ENCODE data around the gene ADCY6.

ADCY6 gene

DNA sequence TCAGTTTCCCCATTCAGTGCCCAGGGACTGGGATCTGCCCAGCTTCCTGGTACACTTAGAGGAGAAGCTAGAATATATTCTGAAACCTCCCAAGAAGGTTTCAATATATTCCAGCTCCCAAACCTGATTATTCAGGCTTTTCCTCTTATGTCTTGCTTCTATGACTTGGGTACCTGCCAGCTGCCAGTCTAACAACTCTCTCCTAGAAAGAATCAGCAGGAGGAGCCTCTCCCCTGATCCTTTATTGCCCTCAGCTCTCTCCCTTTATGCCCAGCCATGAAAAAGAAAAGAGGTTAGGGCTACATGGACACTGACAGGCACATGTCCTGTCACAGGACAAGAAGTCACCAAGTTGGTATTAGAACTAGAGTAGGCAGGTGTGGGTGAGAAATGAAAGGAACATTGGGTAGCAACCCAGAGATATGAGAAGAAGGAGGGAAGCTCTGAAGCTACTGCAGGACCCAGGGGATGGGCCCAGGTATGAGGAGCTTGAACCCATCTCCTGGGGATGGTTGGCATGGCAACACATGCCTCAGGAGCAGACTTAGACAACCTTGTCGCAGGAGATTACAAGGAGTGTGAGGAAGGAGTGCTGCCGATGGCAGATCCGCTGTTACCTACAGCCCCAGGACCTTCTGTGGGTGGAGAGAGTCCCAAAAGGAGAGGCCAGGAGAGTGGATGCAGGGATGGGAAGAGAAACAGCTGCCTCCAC lies 27.4 kb upstream of the ADCY6 start:
- no peak for DNase-seq

DNA sequence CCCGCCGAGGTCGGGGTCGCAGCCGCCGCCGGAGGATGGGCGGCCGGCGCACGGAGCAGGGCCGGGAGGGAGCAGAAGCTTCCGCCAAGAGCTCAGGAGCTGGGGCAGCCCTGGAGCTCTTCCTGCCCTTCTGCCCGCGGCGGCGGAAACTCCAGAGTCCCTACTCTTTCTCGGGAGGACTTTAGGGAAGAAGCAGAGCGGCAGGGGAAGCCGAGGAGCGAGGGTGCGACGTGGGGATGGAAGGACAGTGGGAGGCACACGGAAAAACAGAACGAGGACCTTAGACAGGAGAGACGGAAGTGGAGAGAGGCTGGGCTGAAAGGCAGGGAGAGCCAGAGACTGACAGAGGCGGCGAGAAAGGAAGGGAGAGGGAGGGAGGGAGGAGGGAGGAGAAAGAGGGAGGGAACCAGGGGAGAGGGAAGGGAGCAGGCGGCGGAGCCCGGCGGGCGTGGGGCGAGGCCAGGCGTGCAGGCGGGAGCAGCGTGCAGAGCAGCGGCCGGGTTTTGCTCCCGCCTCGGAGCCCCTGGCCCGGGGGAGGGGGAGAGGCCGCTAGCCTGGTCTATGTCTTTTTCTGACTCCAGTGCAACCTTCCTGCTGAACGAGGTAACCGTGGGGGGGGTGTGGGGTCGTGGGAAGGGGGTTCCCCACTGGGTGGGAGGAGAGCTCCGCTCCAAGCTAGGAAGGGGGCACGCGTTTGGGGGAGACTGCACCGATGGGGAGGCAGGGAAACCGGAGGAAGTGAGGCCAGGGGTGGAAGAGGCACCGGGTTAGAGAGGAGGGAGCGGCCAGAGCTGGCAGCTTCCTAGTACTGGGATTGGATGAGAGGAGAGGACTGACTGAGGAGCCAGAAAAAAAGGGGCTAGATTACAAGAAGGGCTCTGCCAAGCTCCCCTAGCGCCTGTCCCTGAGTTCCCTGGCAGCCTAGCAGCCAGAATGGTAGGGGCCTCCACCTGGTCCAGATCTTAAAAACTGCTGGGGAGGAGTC lies 26.5 kb upstream of the ADCY6 start:
- no peak for DNase-seq

DNA sequence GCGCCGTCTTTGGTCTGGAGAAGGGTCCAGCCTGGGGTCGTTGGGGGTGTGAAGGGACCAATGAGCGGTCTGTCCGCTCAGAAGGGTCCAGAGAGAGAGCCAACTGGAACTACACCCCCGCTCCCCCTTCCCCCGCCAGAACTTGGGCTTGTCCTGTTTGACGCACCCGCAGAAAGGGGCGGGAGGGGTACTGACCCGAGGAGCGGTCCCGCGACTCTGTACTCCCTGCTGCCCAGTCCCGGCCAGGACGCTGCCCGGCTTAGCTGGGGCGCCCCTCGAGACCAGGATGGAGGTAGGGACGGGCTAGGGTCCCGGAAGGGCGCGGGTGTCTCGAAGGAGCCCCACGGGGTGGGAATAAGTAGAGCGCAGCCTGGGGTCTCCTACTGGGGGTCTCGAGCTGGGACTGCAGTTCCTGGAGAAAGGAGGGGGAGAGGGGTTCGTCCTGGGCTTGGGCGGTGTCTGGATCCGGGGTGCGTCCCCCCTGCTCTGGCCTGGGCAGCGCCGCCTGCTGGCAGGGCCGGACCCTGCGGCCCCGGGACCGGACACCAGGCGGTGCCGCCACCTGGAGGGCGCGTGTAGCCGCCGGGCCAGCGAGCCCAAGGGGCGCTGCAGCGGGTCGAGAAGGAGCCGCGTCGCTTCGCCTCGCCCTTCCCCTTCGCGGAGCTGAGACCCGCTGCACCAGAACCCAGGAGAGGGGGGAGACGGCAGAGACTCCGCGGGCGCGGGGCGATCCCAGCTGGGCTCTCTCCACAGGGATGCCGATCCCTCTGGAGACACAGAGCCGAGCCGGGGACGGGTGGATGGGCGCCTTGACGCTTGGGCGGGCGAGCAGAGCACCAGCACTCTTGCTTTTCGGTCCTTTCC lies 25.6 kb upstream of the ADCY6 start:
- DNase-seq = peak; percentile 94

DNA sequence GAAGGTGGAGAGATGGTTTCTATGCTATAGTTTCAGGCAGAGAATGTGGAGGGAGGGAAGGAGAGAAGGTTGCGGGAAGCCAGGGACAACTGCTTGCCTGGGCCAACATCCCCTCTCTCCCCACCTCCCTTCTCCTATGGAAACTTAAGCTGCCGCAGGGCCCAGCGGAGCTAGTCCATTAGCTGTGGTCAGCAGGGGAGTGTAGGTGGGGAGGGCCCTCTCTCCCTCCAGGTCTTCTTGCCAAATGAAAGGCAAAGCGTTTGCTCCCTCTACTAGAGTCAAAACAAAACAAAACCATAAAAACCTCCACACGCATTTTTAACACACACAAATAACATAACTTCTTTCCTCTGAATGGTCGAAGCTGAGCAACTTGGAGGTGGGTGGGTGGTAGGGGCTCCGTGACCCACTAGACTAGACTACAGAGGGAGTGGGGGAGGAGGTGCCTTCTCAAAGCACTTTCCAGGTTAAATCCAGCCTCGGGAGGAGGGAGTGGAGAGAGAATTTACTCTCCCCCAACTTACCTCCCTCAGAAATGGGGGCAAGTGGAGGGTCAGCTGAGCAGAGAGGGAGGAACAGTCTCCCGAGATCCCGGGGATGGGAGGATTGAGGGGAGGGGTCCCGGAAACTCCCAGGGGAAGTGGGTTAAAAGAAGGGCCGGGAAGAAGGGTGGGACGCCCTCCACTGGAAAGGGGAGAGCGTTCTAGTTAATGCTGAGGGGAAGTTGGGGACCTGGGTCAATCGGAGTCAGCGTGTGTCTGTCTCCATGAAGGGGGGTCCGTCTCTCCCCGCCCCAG lies 24.8 kb upstream of the ADCY6 start:
- peak; percentile 65 for DNase-seq

DNA sequence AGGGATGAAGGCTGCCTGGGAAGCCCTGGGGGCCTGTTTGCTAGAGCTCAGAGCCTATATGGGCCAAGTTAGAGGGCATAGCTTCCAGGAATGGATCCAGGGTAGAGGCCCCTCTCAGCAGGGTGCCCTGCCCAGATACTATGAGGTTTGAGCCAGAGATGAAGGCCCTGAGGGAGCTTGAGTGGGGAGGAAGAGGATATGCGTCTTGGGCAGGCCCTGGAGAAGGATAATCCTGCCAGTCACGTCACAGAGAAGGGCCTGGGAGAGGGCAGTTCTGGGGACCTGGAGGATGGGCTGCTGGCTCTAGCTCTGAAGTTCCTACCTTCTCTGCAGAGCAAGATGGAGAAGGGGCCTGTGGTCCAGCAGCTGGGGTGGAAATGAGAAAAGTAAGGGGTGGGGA lies 23.5 kb upstream of the ADCY6 start:
- DNase-seq = no peak

DNA sequence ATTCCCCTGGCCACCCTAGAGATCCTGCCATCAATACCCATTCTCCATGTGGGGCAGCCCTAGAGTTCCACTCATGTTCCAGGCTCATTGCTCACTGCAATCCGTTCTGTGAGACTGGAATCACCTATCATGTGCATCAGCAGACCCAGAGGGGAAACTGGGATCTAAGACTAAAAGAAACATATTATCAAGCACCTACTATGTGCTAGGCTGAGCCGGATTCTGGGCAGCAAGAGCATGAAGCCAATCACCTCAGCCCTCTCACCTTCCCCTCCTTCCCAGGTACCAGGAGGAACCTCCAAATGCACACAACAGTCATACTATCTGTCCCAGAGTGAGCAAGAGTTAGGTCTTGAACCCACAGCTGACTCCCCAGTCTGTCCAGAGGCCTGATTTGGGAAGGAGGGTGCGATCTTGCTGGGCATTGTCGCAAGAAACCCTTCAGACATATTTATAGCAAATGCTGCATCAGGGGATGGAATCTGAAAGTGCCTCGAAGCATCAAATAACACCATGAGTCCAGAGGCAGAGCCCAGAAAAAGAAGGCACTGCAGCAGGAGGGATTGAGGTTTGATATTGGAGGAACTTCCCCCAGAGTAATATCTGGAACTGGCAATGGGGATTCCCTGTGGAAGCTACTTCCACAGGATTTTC lies 22.7 kb upstream of the ADCY6 start:
- DNase-seq = no peak

DNA sequence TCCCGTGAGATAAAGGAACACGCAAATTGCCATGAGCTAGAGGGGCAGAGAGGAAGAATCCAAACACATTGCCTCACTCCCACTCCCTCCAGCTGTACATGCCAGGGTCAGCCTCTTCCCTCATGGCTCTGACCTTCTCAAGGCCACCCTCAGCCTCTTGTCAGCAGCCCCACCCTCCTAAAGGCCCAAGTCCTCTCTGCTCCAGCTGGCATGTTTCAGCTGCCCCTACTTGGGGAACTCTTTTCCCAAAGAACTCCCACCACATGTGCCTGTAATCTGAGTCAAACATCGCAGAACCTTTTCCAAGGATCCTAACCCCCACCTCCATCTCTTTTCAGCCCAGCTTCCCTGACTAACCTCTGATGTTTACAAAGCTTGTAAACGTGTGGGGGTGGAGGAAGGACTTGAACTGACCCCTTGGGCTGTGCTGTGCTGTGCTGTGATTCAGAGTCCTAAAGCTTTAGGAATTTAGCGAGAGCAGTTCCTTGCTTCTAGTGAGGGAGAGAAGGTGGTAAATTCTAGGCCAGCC lies 22.1 kb upstream of the ADCY6 start:
- DNase-seq = no peak

DNA sequence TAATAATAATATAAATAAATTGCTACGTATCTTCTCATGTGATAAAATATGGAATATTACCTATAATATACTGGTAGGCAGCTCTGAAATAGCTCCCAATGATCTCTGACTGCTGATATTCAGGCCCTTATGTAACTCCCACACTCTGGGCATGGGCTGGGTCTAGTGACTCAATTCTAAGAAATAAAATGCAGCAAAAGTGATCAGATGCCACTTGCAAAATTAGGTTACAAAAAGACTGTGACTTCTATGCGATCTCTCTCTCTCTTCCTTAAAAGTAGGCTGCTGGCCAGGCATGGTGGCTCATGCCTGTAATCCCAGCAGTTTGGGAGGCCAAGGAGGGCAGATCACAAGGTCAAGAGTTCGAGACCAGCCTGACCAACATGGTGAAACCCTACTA lies 19.1 kb upstream of the ADCY6 start:
- no peak for DNase-seq

DNA sequence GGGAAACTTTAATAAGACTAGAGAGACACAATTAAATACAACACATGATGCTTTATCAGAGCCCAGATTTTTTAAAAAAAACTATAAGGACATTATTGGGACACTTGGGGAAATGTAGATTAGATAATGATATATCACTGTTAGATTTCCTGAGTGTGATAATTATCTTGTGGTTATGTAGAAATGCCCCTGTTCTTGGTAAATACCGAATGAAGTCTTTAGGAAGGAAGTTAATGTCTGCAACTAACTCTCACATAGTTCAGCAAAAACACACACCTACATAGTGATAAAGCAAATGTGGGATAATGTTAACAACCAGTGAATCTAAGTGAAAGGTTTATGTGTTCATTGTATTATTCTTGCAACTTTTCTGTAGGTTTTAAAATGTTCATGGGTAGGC lies 14.8 kb upstream of the ADCY6 start:
- DNase-seq = no peak

DNA sequence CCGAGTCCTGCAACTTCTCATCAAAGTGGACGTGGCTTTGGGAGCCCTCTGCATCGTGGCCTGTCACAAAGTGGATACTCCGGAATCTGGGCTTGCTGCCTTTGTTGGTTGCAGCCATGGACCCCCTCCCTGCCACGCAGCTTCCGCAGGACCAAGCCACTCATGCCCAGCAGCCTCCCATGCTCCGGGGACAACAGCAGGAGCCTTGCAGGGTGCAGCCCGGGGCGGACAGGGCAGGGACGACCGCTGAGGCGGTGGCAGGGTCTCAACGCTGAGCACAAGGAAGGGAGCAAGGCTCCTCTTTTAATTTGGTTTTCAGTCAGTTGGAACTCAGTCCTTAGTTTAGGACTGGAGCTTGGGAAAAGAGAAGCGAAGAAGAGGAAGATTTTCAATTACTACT lies 12.1 kb upstream of the ADCY6 start:
- DNase-seq = no peak

DNA sequence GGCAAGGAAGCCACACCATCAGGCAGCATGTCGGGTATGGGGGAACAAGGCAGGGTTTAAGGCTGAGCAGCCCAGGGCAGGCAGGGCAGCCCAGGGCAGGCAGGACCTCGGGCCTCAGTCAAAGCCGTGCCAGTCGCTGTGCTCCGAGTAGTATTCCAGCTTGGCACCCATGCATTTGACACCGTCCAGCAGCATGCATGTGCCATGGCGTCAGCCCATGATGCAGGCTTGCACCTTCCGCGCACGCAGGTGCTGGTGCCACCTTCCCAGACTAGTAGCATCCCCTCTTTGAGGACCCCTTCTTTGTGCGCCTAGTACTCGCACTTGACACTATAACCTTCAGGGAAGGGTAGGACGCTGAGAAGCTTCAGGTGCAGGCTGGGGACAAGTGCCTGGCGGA lies 11.6 kb upstream of the ADCY6 start:
- no peak for DNase-seq

DNA sequence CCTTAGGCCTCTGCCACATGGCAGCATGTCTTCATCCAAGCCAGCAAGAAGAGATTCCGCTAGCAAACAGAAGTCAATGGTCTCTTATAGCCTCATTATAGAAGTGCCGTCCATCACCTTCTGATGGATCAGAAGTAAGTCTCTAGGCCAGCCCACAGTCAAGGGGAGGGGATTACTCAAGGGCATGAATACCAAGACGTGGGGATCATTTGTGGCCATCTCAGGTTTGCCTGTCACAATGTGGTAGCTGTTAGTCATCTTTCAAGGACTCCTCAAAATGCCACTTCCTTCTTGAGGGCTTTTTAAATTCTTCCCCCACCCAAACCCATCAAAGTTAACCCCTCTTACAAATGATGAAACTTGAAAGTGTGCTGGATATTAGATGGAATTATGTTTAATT lies 8.1 kb upstream of the ADCY6 start:
- DNase-seq = no peak

DNA sequence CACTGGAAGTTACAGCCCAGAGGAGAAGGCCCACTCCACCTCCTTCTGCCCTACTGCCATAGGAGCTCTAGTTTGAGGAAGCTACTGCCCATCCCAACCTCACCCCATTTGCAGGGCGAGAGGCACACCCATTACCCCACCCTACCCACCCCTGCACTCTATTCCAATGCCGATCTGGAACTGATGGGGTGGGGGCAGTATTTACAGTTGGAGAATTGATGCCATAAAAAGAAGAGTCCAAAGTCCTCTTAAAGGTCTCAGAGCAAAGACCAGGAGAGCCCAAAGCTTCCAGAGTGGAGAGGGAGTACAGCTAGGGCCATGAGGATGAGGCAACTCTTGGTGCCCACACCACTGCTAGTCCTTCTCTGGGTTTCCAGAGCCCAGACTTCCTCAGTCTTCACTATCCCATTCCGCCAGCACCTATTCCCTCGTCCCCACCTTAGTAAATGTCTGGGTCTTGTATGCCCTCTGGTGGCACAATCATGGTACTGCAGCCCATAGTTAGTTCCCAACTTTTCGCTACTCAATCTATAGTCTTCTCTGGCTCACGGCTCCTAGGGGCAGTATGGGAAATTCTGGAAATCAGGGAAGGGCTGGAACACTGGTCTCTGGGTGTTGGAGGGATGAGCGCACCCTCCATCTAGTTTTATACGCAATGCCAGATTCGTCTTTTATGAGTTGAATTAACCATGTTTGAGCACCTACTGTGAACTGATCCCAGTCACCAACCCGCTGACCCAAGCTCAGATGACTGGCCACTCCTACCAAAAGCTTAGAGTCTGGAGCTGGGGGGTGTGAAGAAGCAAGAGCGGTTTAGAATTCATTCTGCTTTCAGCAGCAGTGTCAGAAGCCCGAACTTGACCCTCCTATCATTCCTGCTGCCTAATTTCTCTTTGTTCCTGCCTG lies 6.9 kb upstream of the ADCY6 start:
- peak; percentile 65 for DNase-seq

DNA sequence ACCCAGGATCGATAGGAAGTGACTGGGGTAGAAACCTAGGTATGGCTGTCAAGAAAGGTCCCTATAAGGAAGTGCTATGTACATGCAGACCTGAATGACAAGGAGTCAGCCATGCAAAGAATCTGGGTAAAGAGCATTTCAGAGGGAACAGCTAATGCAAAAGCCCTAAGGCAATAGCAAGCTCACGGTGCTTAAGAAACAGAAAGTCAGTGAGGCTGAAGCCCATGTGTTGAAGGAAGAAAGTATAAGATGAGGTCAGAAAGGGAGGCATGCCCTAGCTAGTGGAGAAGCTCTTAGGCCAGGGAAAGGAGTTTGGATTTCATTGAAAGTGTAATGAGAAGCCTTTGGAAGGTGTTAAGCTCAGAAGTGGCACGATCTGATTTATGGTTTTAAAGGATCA lies 6.0 kb upstream of the ADCY6 start:
- peak; percentile 36 for DNase-seq

DNA sequence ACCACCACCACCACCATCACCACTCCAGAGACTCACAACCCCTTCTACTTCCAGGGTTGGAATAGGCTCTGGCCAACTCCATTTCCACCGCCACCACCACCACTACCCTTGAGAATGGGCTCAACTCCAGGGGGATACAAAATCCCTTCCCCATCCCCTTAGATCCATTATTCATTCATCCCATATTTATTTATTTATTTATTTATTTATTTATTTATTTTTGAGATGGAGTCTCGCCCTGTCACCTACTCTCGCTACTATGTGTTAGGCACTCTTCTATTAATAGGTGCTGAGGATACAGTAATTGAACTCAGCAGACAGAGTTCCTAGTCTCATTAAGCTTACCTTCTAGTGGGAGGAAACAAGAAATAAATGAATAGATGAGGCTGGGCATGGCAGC lies 4.8 kb upstream of the ADCY6 start:
- no peak for DNase-seq

DNA sequence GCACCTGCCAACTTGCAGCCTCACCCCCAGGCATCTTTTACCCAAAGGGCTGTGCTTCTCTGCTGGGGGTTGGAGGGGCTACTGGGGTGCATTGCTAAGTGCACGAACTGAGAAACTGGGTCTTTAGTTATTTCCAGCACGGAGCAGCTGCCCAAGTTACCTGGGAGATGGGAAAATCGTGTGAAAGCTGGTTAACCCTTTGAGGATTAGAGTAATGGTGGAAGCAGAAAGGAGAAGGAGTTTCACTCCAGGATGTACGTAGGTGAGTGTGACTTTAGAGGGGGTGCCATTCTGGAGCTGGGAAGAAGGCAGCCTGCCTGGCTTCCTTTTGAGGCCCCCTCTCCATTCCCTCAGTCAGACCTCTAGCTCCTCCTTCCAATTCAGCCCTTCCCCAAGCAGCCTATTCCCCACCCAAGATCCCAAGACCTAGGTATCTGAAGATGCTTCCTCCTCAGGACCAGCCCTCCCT lies 1.0 kb upstream of the ADCY6 start:
- DNase-seq = peak; percentile 51

DNA sequence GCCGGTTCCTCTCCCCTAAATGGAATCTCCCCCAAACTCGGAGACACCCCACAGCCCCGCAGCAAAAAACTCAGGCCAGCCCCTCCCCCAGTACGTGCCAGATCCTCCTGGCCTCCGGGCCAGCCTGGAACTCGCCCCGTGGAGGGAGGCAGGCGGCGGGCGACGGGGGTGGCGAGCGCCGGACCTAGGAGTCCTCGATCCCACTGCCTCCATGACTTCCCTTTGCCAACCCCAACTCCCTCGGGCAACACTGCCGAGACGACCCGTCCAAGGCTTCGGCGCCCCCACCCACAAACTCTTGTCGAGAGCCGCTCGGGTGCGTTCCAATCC lies 400 bp downstream of the ADCY6 start:
- peak; percentile 64 for DNase-seq

DNA sequence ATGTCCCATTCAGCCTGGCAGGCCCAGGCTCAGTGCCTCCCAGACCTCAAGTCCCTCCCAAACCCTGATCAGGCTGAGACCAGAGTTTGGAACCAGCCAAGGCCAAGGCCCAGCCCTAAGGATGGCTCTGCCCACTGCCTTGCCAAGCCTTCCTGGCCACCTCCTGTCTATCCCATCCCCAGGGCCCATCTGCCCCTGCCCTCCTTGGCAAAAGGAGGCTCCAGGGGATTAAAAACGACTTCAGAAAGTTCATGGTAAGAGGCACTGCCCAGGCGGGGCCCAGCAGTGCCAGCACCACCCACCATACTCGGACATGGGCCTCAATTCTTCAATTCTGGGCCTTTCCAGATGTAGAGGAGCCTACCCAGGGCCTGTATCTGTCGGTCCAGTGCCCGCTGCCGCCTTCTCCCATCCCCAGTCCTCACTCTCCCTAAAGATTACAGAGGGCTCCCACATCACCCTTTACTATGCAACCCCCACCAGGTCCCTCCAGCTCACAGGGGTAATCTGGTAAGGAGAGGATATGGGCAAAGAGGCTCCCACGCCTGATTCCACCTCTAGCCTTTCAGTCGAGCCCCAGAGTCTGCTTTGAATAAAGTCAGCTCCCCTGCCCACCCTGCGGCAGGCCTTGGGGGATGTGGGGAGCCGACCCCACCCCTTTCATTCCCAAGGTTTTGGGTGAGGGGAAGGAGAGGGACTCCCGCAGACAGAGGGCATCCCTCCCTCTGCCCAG lies 932 bp downstream of the ADCY6 start:
- no peak for DNase-seq
